Measurements from ENCODE around the gene TRIM2.
"Not testable (repeated sequence)": the region's sequence is repeated elsewhere in the genome, so short reads cannot be mapped to it uniquely, and the experiment has no call there.

DNA sequence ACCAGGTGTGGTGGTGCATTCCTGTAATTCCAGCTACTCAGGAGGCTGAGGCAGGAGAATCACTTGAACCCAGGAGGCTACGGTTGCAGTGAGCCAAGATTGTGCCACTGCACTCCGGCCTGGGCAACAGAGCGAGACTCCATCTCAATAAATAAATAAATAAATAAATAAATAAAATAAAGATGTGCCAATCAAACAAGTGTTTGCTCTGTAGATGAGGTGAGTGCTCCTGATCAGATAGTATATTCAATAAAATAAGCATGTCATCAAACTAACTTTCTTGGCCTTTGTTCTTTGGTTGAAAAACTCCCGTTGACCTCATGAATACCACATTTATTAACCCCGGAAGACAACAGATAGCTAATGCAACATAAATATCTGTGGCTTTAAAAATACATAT, 497 bp upstream of the TRIM2 start:
- TF ChIP-seq, protein P1, sequence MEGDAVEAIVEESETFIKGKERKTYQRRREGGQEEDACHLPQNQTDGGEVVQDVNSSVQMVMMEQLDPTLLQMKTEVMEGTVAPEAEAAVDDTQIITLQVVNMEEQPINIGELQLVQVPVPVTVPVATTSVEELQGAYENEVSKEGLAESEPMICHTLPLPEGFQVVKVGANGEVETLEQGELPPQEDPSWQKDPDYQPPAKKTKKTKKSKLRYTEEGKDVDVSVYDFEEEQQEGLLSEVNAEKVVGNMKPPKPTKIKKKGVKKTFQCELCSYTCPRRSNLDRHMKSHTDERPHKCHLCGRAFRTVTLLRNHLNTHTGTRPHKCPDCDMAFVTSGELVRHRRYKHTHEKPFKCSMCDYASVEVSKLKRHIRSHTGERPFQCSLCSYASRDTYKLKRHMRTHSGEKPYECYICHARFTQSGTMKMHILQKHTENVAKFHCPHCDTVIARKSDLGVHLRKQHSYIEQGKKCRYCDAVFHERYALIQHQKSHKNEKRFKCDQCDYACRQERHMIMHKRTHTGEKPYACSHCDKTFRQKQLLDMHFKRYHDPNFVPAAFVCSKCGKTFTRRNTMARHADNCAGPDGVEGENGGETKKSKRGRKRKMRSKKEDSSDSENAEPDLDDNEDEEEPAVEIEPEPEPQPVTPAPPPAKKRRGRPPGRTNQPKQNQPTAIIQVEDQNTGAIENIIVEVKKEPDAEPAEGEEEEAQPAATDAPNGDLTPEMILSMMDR (IDR thresholded peaks at IDR 0.05), result not testable (repeated sequence)
- not testable (repeated sequence) for TF ChIP-seq POLR2A, EP300 (IDR thresholded peaks at IDR 0.05)
